Stimulated activated CD4-positive, alpha-beta T cell treated with anti-CD3 and anti-CD28 coated beads, Interleukin-2, amount 100 ng/mL, for 48 hours (primary cell): ENCODE measurements around the gene PCBP1.
"Not testable (repeated sequence)": the region's sequence is repeated elsewhere in the genome, so short reads cannot be mapped to it uniquely, and the experiment has no call there.

Experiments used
- DNase-seq, 2 donors: peaks; one replicate each; pipeline ENCODE4 v3.0.0-alpha.2; 2020

PCBP1 gene

GRCh38 chr2:70101174-70101573, 13.9 kb downstream of the PCBP1 start:
- DNase-seq: no peak

- DNase-seq: not testable (repeated sequence)
Measured at GRCh38 chr2:70101686-70102085, 14.4 kb downstream of the PCBP1 start.

GRCh38 chr2:70102323-70102905, 15.1 kb downstream of the PCBP1 start:
- not testable (repeated sequence) for DNase-seq

- no peak for DNase-seq
Measured at GRCh38 chr2:70103531-70104061, 16.3 kb downstream of the PCBP1 start.

GRCh38 chr2:70104231-70105111, 17.2 kb downstream of the PCBP1 start:
- peak in 1 of 2 donors; percentile 48 for DNase-seq

GRCh38 chr2:70106138-70106537, 18.9 kb downstream of the PCBP1 start:
- DNase-seq: not testable (repeated sequence)

- DNase-seq: not testable (repeated sequence)
Measured at GRCh38 chr2:70110397-70110796, 23.1 kb downstream of the PCBP1 start.

- DNase-seq: no peak
Measured at GRCh38 chr2:70111752-70112591, 24.7 kb downstream of the PCBP1 start.

- DNase-seq: no peak
Measured at GRCh38 chr2:70113359-70114070, 26.2 kb downstream of the PCBP1 start.

- no peak for DNase-seq
Measured at GRCh38 chr2:70115646-70116442, 28.6 kb downstream of the PCBP1 start.

GRCh38 chr2:70116936-70117552, 29.8 kb downstream of the PCBP1 start:
- no peak for DNase-seq

- no peak for DNase-seq
Measured at GRCh38 chr2:70118798-70119454, 31.6 kb downstream of the PCBP1 start.

GRCh38 chr2:70121627-70122372, 34.5 kb downstream of the PCBP1 start:
- DNase-seq: no peak

- DNase-seq: no peak
Measured at GRCh38 chr2:70122470-70122869, 35.2 kb downstream of the PCBP1 start.

GRCh38 chr2:70123051-70123828, 36.0 kb downstream of the PCBP1 start:
- DNase-seq: no peak

- no peak for DNase-seq
Measured at GRCh38 chr2:70123829-70124116, 36.5 kb downstream of the PCBP1 start.

- DNase-seq: peak in 1 of 2 donors; percentile 58
Measured at GRCh38 chr2:70124983-70125480, 37.8 kb downstream of the PCBP1 start.

- no peak for DNase-seq
Measured at GRCh38 chr2:70125498-70125898, 38.2 kb downstream of the PCBP1 start.

- no peak for DNase-seq
Measured at GRCh38 chr2:70126413-70126812, 39.1 kb downstream of the PCBP1 start.
